ENCODE measurements around the gene KNSTRN.

Gene KNSTRN

DNA sequence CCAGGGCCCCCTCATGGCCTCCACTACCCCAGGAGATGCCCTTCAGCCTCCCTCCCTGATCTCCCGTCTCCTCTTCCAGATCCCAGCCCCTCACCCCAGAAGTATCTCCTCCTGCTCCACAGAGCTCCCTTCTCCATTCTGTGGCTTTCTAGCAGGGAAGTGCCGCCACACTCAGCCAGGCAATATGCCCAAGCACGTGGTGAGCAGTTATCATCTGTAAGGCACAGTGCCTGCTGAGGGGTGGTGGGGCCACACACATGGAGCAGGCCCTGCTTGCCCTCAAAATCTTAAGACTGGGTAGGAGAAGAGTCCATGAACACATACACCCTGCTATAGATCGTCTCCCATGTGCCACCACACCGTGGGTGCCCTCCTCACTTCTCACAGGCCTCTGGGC lies 34.0 kb upstream of the KNSTRN start:
- TF ChIP-seq, protein P1, sequence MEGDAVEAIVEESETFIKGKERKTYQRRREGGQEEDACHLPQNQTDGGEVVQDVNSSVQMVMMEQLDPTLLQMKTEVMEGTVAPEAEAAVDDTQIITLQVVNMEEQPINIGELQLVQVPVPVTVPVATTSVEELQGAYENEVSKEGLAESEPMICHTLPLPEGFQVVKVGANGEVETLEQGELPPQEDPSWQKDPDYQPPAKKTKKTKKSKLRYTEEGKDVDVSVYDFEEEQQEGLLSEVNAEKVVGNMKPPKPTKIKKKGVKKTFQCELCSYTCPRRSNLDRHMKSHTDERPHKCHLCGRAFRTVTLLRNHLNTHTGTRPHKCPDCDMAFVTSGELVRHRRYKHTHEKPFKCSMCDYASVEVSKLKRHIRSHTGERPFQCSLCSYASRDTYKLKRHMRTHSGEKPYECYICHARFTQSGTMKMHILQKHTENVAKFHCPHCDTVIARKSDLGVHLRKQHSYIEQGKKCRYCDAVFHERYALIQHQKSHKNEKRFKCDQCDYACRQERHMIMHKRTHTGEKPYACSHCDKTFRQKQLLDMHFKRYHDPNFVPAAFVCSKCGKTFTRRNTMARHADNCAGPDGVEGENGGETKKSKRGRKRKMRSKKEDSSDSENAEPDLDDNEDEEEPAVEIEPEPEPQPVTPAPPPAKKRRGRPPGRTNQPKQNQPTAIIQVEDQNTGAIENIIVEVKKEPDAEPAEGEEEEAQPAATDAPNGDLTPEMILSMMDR (IDR thresholded peaks at IDR 0.05), result no peak
- Mint-ChIP-seq H3K27ac (no peak overlapping the region), H3K36me3 (ENCODE audit: low read depth) (no peaks in the 10 kb centered on the region), H3K27me3 (ENCODE audit: low read depth, poor library complexity) (peaks cover 8% of the 10 kb centered on the region), H3K4me3 (no peak overlapping the region), H3K4me1 (peaks cover 15% of the 10 kb centered on the region), H3K9me3 (no peaks in the 10 kb centered on the region)
- no peak for DNase-seq

DNA sequence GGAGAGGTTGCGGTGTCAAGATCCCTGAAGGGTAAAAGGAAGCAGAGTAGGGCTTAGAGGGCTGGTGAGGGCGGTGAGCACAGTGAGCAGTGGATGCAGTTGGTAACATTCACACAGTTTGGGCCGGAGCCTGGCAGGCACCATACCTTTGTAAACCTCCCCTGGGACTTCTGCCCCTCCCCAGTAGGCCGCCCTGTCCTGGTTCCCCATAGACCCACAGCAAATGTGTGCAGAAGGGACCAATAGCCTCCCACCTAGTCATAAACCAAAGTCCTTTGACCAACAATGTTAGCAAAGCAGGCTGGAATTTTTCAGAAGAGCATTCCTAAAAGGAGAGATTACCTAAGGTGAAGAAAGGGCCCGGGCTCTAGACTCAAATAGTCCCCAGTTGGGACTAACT lies 33.4 kb upstream of the KNSTRN start:
- peaks cover 18% of the 10 kb centered on the region for H3K4me1 Mint-ChIP-seq
- peaks cover 8% of the 10 kb centered on the region for H3K27me3 Mint-ChIP-seq (ENCODE audit: low read depth, poor library complexity)
- TF ChIP-seq, protein P1 (IDR thresholded peaks at IDR 0.05), result no peak
- no peak for DNase-seq
- H3K9me3 Mint-ChIP-seq, result no peaks in the 10 kb centered on the region
- H3K27ac Mint-ChIP-seq, result no peak overlapping the region
- H3K36me3 Mint-ChIP-seq (ENCODE audit: low read depth), result no peaks in the 10 kb centered on the region
- H3K4me3 Mint-ChIP-seq, result no peak overlapping the region

DNA sequence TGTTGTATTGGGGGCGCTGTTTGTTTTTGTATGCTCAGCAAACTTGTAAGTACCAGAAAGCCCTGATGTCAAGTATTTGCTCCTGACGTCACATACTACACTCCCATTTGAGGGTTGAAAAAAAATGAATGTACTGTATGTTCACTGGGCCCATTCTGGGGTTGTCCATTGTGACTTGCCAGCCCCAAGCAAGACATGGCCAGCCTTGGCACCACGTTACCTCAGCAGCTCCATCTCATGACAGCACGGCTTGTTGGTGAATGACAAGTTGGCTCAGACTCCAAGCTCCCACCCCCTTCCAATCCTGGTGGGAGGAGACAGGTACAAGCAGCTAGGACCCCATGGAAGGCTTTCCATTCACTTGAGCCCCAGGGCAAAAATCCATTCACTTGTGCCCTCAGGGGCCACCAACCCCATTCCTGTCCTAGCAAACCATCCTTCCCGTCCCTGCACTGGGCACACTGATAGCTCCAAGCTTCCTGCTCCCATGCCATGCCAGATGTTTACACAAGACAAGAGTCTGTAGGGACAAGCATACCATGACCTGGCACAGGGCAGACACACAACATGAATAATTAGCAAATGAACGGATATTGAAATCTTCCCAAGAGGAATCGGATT lies 30.1 kb upstream of the KNSTRN start:
- Mint-ChIP-seq H3K4me3 (no peak overlapping the region), H3K36me3 (ENCODE audit: low read depth) (no peaks in the 10 kb centered on the region), H3K4me1 (peaks cover 33% of the 10 kb centered on the region), H3K27ac (no peak overlapping the region), H3K9me3 (no peaks in the 10 kb centered on the region), H3K27me3 (ENCODE audit: low read depth, poor library complexity) (peaks cover 8% of the 10 kb centered on the region)
- TF ChIP-seq, protein P1 (IDR thresholded peaks at IDR 0.05), result no peak
- no peak for DNase-seq

DNA sequence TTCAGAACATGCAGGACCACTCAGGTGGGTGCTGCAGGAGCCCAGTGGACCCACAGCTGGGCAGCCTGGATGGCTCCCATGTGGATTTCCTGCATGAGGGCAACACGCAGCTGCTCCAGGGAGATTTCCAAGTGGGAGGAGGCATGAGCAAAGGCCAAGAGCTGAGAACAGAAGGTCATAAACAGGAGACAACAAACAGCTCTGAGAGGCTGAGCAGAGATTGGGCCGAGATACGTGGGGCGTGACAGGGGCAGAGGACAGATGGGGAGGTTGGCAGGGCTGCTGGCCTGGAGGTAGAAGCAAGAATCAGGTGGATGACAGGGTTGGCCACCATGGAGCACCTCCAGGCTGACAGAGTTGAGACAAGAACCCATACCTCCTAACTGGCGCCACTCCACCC lies 28.8 kb upstream of the KNSTRN start:
- no peak for DNase-seq
- Mint-ChIP-seq H3K27me3 (ENCODE audit: low read depth, poor library complexity) (peaks cover 14% of the 10 kb centered on the region), H3K27ac (no peak overlapping the region), H3K9me3 (no peaks in the 10 kb centered on the region), H3K36me3 (ENCODE audit: low read depth) (no peaks in the 10 kb centered on the region), H3K4me1 (peaks cover 35% of the 10 kb centered on the region), H3K4me3 (no peak overlapping the region)
- TF ChIP-seq, protein P1 (IDR thresholded peaks at IDR 0.05), result no peak

DNA sequence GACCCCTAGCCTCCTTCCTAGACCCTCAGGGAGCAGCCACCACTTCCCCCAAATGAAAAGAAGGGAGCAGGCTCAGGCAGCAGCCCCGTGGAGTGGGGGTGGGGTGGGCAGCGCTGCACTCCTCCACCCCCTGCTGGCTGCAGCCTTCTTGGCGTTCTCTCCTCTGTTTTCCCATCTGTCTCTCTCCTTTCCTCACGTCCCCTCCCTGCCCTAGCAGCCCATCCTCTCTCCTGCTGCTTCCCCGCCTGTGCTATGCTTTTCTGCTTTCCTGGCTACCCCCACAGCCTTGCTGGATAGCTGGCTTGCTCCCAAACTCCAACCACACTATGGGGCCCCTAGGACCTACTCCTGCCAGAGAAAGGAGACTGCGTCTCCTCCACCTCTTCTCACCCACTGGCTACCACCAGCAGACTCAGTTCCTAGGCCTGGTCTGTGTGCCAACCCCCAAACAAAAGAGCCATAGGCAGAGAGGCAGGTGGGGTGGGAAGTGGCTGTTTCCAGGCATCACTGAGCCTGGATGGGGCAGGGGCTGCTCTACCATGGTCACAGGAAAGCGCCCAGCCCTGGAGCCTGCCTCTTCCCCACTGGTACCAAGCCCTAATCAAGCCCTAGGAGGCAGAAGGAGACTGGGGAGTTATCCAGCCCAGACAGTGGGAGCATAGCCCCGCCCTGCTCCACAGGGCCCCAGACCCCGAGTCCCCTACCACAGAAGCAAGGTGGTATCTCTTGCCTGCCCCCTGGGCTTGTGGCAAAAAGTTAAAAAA lies 27.9 kb upstream of the KNSTRN start:
- H3K27ac Mint-ChIP-seq, result no peak overlapping the region
- TF ChIP-seq, protein P1 (IDR thresholded peaks at IDR 0.05), result peak; percentile 37
- H3K27me3 Mint-ChIP-seq (ENCODE audit: low read depth, poor library complexity), result peaks cover 23% of the 10 kb centered on the region
- no peaks in the 10 kb centered on the region for H3K9me3 Mint-ChIP-seq
- peaks cover 41% of the 10 kb centered on the region for H3K4me1 Mint-ChIP-seq
- H3K36me3 Mint-ChIP-seq (ENCODE audit: low read depth), result no peaks in the 10 kb centered on the region
- no peak overlapping the region for H3K4me3 Mint-ChIP-seq
- DNase-seq, result peak; percentile 59
